K562 (cell line): ENCODE results near the gene F11R. TPM values are rescaled to one million over a fixed set of nuclear protein-coding genes. Genes with fewer than 3 reads are reported as not detected.

Experiments
- COPS2 ChIP-seq: fragments of 450-650 bp; conservative IDR thresholded peaks from 2 replicates; pipeline ENCODE4 v1.6.1; 2016; ENCODE audit warnings: mild to moderate bottlenecking, moderate library complexity
- POLR2A ChIP-seq: fragments of 450-650 bp; conservative IDR thresholded peaks from 2 replicates; pipeline ENCODE4 v1.6.1; 2016
- SIN3A ChIP-seq, 2 experiments: fragments of 150-350 bp in 1 of 2; IDR thresholded peaks; 2 replicates each; pipeline ENCODE4 v1.6.1; 2011 to 2016; ENCODE audit warnings: borderline replicate concordance in 2 of 2, low read depth in 2 of 2, low read length in 2 of 2, mild to moderate bottlenecking in 2 of 2, moderate library complexity in 2 of 2; ENCODE audit not compliant: control insufficient read depth in 1 of 2
- polyA plus RNA-seq, 8 experiments: library from polyadenylated mRNA; depleted of rRNA in 4 of 8; stranded (reverse) in 5 of 8; unstranded in 3 of 8; fragments of >200 nt; fragmentation: Nextera tagmentation in 2 of 8; fragmentation: Illumina TruSeq in 1 of 8; extraction: Ambion mirVana in 2 of 8; extraction: Trizol in 1 of 8; gene quantifications; 2 replicates each; pipeline versions ENCODE4 v1.2.1 to v1.2.3, GENCODE V29; 2011 to 2014; ENCODE audit warnings: inconsistent platforms in 1 of 8, missing spikeins in 1 of 8
- total RNA-seq, 7 experiments: library from RNA; depleted of rRNA in 6 of 7; stranded (reverse); fragments of >200 nt in 6 of 7; fragmentation: Illumina TruSeq in 2 of 7; extraction: Trizol in 2 of 7; gene quantifications; 2 replicates each; pipeline versions ENCODE4 v1.2.1 to v1.2.3, GENCODE V29; 2011 to 2021; ENCODE audit warnings: low replicate concordance in 1 of 7
- TF ChIP-seq, protein P1 (sequence below): fragments of 450-650 bp; IDR thresholded peaks from 2 replicates; pipeline ENCODE4 v1.6.1; 2017; ENCODE audit warnings: antibody characterized with exemption
- TF ChIP-seq, protein P2 (sequence below), 2 experiments: fragments of 200-800 bp in 1 of 2; sonication (Bioruptor generic) in 1 of 2; sonication (generic) in 1 of 2; formaldehyde crosslinking in 1 of 2; IDR thresholded peaks in 1 of 2; conservative IDR thresholded peaks in 1 of 2; 2 replicates each; pipeline versions ENCODE4 v1.5.0 to v1.6.1; 2016 to 2020; ENCODE audit warnings: missing compliant biosample characterization in 1 of 2, missing genetic modification characterization in 1 of 2, missing genetic modification reagents in 1 of 2

The F11R gene
- total and polyA plus RNA-seq, 9 of the 15 experiments (the other 6 are each of a cell fraction or from before 2014, with no cell fraction given), result 27.4 to 187 (median 52.5) TPM

DNA sequence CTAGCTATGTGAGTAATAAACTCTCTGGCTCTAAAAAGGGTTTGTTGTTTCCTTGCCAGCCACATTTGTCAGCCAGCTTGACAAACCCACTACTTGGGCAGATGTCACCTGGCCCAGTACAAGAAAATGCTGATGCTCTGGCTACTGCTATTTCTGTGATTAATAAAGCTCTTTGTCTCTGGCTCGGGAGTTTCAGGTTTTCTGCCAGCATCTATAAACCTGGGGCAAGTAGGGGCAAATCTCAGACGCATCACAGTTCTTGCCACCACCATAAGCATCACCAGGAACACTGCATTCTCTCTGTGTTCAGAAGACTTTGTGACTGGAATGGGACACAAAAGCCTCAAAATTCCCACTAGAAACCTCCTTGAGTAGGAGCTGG is 68.8 kb downstream of the F11R start (continued):
- TF ChIP-seq, protein P1, sequence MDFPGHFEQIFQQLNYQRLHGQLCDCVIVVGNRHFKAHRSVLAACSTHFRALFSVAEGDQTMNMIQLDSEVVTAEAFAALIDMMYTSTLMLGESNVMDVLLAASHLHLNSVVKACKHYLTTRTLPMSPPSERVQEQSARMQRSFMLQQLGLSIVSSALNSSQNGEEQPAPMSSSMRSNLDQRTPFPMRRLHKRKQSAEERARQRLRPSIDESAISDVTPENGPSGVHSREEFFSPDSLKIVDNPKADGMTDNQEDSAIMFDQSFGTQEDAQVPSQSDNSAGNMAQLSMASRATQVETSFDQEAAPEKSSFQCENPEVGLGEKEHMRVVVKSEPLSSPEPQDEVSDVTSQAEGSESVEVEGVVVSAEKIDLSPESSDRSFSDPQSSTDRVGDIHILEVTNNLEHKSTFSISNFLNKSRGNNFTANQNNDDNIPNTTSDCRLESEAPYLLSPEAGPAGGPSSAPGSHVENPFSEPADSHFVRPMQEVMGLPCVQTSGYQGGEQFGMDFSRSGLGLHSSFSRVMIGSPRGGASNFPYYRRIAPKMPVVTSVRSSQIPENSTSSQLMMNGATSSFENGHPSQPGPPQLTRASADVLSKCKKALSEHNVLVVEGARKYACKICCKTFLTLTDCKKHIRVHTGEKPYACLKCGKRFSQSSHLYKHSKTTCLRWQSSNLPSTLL, result no peak
- no peak for TF ChIP-seq COPS2
- TF ChIP-seq POLR2A, result no peak
- TF ChIP-seq, protein P2, sequence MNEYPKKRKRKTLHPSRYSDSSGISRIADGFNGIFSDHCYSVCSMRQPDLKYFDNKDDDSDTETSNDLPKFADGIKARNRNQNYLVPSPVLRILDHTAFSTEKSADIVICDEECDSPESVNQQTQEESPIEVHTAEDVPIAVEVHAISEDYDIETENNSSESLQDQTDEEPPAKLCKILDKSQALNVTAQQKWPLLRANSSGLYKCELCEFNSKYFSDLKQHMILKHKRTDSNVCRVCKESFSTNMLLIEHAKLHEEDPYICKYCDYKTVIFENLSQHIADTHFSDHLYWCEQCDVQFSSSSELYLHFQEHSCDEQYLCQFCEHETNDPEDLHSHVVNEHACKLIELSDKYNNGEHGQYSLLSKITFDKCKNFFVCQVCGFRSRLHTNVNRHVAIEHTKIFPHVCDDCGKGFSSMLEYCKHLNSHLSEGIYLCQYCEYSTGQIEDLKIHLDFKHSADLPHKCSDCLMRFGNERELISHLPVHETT (CRISPR knock-in tag; conservative IDR thresholded peaks at IDR 0.05 in 1 of 2, IDR thresholded peaks at IDR 0.05 in 1 of 2), result no peak
- no peak for TF ChIP-seq SIN3A (IDR thresholded peaks at IDR 0.05; ENCODE audit: borderline replicate concordance in 2 of 2, control insufficient read depth in 1 of 2, low read depth in 2 of 2, low read length in 2 of 2)
